ENCODE results near the gene CES3.

DNA sequence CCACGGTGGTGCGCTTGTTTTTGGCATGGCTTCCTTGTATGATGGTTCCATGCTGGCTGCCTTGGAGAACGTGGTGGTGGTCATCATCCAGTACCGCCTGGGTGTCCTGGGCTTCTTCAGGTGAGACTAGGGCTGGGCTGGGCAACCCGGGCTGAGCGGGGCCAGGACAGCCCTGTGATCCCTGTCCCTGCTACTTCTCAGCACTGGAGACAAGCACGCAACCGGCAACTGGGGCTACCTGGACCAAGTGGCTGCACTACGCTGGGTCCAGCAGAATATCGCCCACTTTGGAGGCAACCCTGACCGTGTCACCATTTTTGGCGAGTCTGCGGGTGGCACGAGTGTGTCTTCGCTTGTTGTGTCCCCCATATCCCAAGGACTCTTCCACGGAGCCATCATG lies 20.8 kb upstream of the CES3 start:
- TF ChIP-seq TARDBP (IDR thresholded peaks at IDR 0.05), result no peak
- no peak for TF ChIP-seq CCAR2 (IDR thresholded peaks at IDR 0.05; ENCODE audit: low read depth, low read length)
- TF ChIP-seq, protein P1, sequence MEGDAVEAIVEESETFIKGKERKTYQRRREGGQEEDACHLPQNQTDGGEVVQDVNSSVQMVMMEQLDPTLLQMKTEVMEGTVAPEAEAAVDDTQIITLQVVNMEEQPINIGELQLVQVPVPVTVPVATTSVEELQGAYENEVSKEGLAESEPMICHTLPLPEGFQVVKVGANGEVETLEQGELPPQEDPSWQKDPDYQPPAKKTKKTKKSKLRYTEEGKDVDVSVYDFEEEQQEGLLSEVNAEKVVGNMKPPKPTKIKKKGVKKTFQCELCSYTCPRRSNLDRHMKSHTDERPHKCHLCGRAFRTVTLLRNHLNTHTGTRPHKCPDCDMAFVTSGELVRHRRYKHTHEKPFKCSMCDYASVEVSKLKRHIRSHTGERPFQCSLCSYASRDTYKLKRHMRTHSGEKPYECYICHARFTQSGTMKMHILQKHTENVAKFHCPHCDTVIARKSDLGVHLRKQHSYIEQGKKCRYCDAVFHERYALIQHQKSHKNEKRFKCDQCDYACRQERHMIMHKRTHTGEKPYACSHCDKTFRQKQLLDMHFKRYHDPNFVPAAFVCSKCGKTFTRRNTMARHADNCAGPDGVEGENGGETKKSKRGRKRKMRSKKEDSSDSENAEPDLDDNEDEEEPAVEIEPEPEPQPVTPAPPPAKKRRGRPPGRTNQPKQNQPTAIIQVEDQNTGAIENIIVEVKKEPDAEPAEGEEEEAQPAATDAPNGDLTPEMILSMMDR (IDR thresholded peaks at IDR 0.05 in 2 of 3, conservative IDR thresholded peaks at IDR 0.05 in 1 of 3; ENCODE audit: insufficient read depth in 2 of 3, low read depth in 1 of 3, low read length in 3 of 3), result no peak
- no peak for TF ChIP-seq SMC3 (conservative IDR thresholded peaks at IDR 0.05; ENCODE audit: insufficient read depth, low read depth, low read length)
- no peak for TF ChIP-seq EP300 (IDR thresholded peaks at IDR 0.05; ENCODE audit: low read length)

Measured in K562 (cell line).